GM10248 (cell line): ENCODE results near the gene TRUB2.

Experiments
- CTCF ChIA-PET: fragments of 300-600 bp; sonication (Branson Sonifier 250); formaldehyde crosslinking; extraction: SDS; loops from one replicate; lab custom pipeline; 2021; ENCODE audit warnings: antibody characterized with exemption; lab: Yijun Ruan, JAX
- POLR2A ChIA-PET: fragments of 350-650 bp; sonication (Branson Sonifier 250); formaldehyde crosslinking; extraction: SDS; loops from one replicate; lab custom pipeline; 2020; ENCODE audit warnings: antibody characterized with exemption; lab: Yijun Ruan, JAX
- DNase-seq: peaks from one replicate; pipeline ENCODE4 v3.0.0; 2012; ENCODE audit errors: extremely low spot score
- CTCF ChIP-seq: IDR thresholded peaks from 2 replicates; pipeline ENCODE4 v1.5.1; 2012; ENCODE audit warnings: mild to moderate bottlenecking, low read depth; ENCODE audit errors: extremely low read depth, missing control alignments, control extremely low read depth

The TRUB2 gene

GRCh38 chr9:128335914-128336313 is 13.7 kb upstream of the TRUB2 start:
- POLR2A ChIA-PET, result interaction anchor here (1.1 kb wide), 1 partner anchor 35 kb away, joined by 3 read pairs; the partner anchor contains the start of gene URM1
- DNase-seq, result no peak
- CTCF ChIA-PET, result interaction anchor here (0.7 to 2.4 kb wide), 10 partner anchors 8 to 84 kb away, joined by 3 to 7 read pairs (median 4); partner anchors contain the start of genes CERCAM and TRUB2
- no peak for TF ChIP-seq CTCF

GRCh38 chr9:128335161-128335560 is 12.9 kb upstream of the TRUB2 start:
- CTCF ChIA-PET, result interaction anchor here (0.9 to 2.4 kb wide), 6 partner anchors 9 to 40 kb away, joined by 3 to 7 read pairs (median 4); no protein-coding TSS in a partner anchor
- POLR2A ChIA-PET, result interaction anchor here (1.1 kb wide), 1 partner anchor 36 kb away, joined by 3 read pairs; the partner anchor contains the start of gene URM1
- TF ChIP-seq CTCF, result no peak

GRCh38 chr9:128333451-128333869 is 11.2 kb upstream of the TRUB2 start:
- ChIA-PET POLR2A (no interaction called here), CTCF (interaction anchor here (0.9 to 1.6 kb wide), 4 partner anchors 8 to 38 kb away, joined by 3 to 4 read pairs (median 4); no protein-coding TSS in a partner anchor)
- no peak for TF ChIP-seq CTCF
- DNase-seq, result no peak

More at GRCh38 chr9:128335161-128335560, 12.9 kb upstream of the TRUB2 start:
- DNase-seq, result no peak

GRCh38 chr9:128325629-128326028 is 3.4 kb upstream of the TRUB2 start:
- POLR2A ChIA-PET, result no interaction called here
- CTCF ChIA-PET, result interaction anchor here (1.1 to 2.4 kb wide), 4 partner anchors 11 to 113 kb away, joined by 3 to 10 read pairs (median 4); no protein-coding TSS in a partner anchor
- DNase-seq, result no peak

GRCh38 chr9:128324401-128324800 is 2.2 kb upstream of the TRUB2 start:
- POLR2A ChIA-PET, result interaction anchor here (0.6 kb wide), 1 partner anchor 315 kb away, joined by 3 read pairs; no protein-coding TSS in a partner anchor
- no peak for TF ChIP-seq CTCF

More at GRCh38 chr9:128325629-128326028, 3.4 kb upstream of the TRUB2 start:
- TF ChIP-seq CTCF, result no peak

GRCh38 chr9:128323791-128324190 is 1.5 kb upstream of the TRUB2 start:
- no peak for TF ChIP-seq CTCF
- no peak for DNase-seq
- ChIA-PET CTCF (interaction anchor here (2.4 kb wide), 1 partner anchor 38 kb away, joined by 10 read pairs; no protein-coding TSS in a partner anchor), POLR2A (interaction anchor here (0.6 kb wide), 1 partner anchor 315 kb away, joined by 3 read pairs; no protein-coding TSS in a partner anchor)

More at GRCh38 chr9:128324401-128324800, 2.2 kb upstream of the TRUB2 start:
- CTCF ChIA-PET, result interaction anchor here (1.3 to 2.4 kb wide), 3 partner anchors 17 to 115 kb away, joined by 3 to 10 read pairs (median 5); no protein-coding TSS in a partner anchor
- DNase-seq, result no peak
